Measurements from ENCODE around the gene BBX.

Gene BBX

DNA sequence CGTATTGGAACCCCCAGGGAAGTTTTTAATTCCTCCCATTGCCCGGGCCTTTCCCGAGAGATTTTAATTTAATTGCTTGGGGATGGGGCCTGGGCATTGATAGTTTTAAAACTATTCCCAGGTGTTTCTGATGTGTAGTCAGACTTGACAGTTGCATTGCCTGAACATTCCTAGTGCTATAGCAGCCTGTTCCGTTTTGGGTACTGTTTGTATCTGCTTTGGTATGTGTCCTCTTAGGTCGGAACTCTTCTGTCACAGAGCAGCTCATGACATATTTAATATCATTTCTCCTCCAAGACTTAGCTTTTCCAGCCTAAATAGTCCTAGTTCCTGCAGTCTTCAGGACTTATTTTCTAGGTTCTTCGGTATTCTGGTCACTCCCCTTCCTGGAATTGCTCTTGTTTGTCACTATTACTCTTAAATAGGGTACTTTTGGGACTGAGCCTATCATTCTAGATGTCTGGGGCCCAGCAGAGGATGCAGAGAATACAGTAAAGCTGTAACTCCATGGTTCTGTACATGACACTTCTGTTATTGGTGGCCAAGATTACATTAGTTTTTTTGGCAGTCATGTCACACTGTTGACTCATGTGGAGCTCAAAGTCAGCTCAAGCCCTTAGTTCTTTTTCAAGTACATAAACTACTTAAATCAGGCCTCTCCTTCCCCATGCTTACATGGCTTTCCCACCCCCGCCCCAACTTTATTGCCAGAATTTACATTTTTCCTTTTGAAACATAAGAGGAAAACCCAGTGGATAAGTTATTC lies 81.5 kb downstream of the BBX start:
- no peak for DNase-seq

DNA sequence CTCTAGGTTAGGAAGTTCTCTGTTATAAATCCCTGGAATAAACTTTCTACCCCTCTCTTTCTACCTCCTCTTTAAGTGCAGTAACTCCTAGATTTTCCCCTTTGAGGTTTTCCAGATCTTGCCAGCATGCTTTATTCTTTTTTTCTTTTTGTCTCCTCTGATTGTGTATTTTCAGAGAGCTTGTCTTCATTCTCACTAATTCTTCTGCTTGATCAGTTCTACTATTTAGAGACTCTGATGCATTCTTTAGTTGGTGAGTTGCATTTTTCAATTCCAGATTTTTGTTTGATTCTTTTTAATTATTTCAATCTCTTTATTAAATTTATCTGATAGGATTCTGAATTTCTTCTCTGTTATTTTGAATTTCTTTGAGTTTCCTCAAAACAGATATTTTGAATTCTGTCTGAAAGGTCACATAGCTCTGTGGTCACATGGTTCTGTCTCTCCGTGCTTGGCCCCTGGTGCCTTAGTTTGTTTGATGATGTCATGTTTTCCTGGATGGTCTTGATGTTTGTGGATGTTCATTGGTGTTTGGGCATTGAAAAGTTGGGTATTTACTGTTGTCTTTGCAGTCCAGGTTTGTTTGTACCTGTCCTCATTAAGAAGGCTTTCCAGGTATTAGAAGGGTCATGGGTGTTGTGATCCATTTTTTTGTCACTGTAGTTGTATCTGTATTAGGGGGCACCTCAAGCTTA lies 89.2 kb downstream of the BBX start:
- DNase-seq, result no peak

DNA sequence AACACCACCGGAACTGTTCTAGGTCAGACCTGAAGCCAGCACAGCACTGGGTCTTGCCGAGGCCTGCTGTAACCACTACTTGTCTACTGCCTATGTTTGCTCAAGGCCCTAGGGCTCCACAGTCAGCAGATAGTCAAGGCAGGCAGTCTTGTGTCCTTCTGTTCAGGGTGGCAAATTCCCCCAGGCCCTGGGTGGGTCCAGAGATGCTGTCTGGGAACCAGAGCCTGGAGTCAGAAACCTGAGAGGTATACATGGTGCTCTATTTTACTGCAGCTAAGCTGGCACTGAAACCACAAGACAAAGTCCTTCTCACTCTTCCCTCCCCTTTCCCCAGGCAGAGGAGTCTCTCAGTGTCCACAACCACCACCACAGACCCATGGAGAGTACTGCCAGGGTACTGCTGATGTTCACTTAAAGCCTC lies 89.9 kb downstream of the BBX start:
- no peak for DNase-seq

DNA sequence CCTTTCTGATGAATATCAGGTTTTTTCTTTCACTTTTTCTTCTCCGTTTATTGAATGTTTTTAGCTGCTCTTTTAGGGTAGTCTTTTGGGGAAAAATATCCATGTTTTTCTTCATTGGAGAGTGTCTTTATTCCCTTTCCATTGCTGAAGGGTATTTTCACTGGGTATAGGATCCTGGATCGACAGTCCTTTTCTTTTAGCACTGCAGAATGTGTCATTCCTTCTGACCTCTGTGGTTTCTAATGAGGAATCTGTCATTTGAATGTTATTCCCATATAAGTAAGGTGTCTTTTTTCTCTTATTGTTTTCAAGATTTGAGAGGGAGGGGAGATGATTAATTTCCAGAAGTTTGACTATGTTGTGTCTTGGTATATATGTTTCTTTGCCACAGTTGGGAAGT lies 96.8 kb downstream of the BBX start:
- DNase-seq, result no peak

DNA sequence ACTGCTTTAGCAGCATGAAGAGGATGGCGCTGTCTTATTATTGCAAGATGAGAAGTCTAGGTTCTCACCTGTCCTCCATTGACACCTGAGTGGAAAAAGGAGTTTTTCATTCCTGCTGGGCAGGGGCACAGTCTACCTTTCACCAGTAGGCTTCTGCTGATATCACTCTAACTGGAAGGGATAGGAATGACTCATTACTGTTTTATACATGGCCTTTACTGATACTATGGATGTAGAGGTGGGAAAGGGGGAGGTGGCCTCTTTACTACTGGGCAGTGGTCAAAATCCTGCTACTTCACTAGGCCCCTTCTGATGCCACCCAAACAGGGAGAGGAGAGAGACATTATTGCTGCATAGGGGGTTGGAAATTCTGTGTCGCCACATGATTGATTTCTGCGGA lies 97.8 kb downstream of the BBX start:
- DNase-seq, result no peak

DNA sequence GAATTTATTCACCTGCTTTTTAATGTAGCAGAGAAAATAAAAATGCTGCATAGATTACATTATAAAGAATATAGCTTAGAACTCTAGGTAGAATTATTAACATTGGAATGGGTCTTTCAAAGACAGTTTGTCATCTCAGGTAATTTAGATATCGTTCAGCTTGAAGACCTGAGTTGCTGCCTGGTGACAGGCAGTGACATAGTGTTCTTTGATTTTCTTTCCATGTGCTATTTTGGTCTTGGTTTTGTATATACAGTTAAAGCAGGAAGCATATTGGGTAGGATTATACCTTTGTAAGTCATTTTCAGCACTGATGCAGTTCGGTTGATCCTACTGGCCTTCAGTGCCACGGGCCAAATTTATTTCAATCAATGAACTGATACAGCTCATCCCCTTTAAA lies 98.7 kb downstream of the BBX start:
- no peak for DNase-seq

DNA sequence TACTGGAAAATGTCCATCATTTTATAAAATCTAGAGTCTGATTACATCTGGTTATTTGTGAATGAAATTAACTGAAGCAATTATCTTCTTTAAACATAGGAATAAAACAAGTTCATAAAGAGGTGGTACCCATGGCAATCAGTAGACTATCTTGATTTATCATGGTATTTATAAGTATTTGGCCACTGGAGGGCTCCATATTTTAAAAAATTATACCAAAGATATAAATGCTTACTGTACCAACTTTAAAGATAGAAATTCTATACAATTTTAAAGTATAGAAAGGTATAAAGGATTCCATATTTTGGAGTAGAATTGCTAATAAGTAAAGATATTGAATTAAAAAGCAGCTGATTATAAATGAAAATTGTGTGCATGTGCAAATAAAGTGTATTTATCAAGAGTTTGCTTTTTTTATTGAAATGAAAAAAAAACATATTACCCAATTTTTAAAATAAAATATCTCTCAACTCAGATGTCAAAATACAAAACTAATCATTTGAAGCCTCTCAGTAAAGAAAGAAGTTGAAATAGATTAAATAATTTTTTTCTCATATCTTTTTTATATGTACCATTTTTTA lies 105.3 kb downstream of the BBX start:
- DNase-seq, result no peak

DNA sequence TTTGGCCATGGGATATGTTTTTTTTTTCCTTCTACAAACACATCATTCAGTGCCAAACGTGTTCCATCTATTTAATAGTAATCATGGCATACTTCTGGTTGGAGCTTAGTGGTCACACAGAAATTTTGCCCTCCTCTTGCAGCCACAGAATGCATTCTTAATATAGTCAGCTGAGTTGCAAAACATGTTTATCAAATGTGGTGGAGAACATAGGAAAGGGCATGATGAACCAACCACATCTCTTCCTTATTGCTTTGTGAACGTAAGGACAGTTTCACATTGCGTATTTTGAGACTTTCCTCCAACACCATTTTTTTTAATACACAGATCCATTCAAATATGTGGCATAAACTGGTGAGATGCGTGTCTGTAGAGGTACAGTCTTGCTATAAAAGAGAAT lies 106.8 kb downstream of the BBX start:
- no peak for DNase-seq

DNA sequence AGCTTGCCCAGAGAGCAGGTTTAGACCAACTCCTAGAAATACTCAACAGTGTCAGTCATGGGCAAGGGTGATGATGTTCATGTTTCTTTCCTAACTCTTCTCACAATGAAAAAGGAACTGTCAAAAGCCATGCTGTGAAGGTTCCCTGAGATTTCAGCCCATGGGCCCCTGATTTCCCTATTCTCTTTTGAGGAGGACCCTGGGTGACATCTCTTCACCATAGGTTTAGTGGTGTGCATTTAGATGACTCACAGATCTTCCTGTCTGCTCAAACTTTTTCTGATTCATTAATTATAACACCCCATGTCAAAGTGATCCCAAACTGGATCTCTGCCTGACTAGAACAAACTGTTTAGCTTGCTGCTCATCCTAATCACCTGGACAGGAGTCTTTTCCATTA lies 108.0 kb downstream of the BBX start:
- DNase-seq, result no peak

DNA sequence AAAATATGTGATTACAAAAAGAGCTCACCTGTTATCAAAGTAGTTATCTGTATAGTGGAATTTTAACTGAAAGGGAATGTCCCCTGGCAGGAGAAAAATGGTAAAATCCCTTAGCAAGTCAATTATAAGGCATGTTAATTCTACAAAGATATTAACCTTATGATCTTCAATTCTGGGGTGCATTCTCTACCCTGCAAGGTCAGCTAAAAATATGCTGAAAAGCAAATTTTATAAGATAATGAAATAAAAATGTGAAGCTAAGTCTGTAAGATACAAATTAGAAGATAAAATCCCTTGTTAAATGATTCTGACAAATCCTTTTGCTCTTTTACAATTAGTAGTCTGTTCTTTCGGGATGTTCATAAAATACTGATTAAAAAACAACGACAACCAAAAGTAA lies 109.8 kb downstream of the BBX start:
- DNase-seq, result no peak

DNA sequence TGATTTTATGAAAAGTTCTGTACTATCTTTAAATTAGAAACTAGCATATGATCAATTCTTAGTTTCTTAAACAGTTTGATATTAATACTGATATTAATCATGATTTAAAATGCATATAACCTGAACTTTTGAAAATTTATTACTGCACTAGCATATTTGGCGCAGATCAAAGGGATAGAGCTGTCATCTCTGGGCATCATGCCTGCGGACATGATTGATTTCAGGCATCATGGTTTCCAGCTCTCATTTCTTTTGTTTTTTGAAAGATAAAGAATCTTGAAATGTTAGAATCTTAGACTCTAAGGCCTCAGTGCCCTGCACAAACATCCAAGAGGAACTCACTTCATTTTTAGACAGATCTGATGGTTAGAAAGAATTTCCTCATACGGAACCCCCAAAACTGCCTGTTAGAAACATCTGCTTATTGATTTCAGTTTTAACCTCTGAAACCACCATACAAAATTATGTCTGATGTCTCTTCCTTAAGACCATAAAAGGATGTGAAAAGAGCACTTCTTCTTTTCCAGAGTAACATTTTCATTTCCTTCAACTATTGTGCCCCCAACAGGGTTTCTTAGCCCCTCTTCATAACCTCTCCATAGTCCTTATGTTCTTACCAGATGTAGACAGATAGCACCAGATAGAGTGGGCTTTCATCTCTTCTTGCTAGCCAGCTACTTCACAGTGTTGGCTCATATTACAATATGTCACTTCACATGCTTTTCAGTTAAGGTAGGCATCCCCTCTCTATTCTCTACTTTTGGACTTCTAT lies 110.8 kb downstream of the BBX start:
- DNase-seq, result no peak

DNA sequence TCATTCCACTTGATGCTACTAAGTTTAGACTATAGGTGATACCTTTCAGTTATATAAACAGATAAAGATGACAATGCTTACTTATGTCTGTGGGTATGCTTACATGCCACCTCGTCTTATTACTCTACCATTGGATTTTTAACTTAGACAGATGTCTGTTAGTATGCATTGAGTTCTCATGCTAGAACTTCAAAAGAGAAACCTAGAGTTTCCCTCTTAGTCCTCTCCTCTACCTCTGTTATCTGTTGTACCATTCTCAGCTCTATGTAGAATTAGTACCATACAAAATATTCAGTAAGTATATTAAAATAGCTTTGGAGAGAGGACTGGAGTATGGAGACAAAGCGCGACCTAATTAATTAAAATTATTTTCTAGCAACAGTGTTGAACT lies 111.3 kb downstream of the BBX start:
- no peak for DNase-seq

DNA sequence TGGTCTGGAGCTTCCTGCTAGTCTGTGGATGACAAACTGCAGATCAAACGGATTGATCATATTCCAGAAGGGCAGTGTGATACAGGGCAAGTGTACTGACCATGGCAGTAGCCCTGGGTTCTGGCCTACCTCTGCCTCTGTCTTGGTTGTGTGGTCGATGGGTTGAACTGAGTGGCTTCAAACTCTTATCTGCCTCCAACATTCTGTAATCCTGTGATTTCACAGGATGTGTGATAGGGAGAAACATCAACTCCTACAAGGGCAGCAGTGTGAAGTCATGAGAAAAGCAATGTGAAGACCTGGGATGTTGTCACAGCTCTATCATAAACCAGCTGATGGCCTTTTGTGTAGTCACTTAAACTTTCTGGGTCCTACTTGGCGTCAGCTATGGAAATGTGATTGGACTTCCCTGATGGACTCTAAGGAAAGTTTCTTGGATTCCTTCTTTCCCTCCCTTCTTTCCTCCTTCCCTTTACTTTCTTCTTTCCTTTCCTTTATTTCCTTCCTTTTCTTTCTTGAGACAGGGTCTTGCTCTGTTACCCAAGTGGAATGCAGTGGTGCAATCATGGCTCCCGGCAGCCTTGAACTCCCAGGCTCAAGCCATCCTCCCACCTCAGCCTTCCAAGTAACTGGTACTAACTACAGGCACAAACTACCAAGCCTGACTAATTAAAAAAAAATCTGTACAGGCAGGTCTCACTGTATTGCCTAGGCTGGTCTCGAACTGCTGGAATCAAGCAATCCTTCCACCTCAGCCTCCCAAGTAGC lies 114.8 kb downstream of the BBX start:
- DNase-seq, result no peak

DNA sequence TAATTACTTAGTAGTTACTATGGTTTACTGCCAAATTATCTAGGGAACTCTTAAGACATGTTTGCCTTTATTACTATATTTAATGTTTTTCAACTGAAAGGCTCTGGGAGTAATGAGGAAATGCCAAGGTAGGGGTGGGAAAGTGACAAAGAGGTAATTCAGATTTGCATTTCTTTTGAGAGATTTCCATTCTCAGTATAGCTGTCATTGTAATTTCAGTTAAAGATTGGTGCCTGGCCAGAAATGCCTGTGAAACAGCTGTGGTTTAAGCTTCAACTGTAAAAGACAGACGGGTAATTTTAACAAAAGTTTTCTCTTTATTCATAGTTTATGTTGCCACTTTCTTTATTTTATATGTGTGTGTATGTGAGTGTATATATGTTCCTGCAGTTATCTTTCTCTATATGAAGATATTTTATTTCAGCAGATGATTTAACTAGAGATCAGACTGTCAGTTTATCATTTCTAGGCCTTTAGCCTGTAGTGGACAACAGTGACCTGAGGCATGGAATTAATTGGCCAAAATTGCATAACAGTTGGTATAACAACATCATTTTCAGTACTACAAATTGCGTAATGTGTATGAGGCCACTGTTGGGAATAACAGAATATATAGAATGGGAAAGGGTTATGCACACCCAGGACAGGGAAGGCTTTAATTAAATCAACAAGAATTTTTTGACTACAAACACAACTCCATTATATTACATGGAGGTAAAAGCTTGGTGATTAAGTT lies 119.0 kb downstream of the BBX start:
- no peak for DNase-seq

DNA sequence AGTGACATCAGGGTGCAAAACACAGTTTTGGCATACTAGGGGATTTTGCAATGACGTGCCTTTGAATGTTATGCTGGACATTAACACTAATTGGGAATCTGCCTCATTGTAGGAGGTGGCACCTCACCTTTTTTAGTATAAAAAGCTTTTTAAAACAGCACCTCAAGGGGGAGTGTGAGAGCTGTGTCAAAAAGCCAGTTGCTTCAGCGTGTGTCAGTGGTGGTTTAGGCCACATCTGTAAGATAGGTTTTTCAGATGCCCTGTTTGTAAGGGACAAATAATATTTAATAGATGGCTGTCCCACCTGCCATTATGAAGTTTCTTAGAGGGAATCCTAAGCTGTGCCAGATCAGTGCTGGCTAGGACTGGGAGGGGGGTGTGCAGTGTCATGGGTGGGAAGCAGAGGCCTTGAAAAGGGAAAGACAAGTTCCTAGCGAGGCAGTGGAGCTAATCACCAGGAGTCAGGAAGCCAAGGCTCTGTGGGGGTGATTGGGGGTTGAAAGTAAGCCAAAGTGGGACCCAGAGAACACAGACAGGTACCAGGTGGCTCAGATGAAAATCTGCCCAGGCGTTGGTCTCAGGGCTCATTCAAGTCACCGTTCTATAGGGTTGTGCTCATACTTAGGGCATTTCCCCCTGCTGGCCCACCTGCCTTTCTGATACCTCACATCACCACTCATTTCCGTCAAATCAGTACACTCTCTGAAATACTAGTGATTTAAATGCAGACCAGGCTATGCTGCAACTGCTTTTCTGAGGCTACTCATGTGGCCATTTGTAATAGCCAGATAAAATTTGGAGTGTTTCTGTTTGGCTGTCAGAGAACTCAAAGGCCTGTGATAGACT lies 120.5 kb downstream of the BBX start:
- DNase-seq, result no peak

DNA sequence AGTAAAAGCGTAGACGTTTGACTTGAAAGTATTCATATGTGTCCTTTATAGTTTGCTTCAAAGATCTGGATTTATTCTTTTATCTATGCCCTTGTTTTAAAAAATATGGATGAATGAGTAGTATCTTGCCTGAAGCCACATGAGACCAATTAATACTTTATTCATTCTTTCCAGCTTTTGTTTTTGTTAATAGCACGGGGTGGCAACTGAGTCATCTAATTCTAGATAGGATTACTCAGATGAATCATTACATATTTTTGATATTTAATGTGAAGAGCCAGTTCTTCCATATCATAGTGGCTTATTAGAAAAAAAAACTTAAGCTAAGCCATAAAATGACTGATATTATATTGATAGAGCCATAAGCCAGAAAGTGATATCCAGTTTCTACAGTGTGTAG lies 121.9 kb downstream of the BBX start:
- DNase-seq, result no peak

DNA sequence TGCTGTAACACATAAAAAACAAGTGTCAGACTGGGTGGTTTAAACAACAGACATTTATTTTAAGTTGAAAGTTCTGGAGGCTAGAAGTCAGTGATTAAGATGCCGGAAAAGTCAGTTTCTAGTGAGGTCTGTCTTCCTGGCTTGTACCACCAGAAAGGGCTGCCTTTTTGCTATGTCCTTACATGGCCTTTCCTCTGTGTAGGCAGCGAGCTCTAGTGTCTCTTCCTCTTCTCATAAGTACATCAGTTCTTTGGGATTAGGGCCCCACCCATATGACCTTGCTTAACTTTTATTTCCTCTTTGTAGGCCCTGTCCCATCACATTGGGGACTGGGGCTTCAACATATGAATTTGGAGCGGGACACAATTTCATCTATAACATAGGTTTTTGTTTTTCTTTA lies 128.0 kb downstream of the BBX start:
- no peak for DNase-seq

DNA sequence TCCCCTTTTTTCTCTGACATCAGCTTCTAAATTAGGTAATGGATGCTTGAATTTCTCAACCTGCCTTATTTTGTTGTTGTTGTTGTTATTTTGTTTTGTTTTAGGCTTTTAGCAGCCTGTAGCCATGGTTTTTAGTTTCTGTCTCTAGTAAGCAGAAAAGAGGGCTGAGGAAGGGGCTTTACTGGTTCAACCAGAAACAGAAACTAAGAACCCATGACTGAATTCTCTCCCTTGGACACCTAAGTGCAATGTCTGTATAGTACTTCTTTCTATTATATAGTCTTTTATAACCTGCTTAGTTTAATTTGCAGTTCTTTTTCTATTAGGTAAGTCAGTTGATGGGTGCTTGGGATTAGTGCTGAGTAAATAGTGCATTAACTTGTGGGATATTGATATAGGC lies 129.0 kb downstream of the BBX start:
- DNase-seq, result no peak

DNA sequence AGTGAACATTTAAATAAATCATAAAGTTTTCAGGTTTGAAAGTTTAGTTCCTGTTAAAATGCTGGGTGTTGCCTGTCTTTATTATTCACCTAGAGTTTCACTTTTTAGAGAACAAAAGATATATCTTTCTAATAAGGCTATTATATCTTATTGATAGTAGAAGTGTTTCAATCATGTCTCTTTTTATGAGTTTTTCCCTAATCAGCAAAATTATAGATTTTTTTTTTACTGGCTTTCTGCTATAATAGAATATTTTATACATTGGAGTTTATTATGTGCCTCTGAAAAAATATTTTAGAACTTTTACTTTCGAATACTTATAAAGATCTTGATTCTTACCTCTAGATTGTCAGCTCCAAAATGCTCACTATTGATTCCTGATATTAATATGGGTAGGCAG lies 131.5 kb downstream of the BBX start:
- no peak for DNase-seq

DNA sequence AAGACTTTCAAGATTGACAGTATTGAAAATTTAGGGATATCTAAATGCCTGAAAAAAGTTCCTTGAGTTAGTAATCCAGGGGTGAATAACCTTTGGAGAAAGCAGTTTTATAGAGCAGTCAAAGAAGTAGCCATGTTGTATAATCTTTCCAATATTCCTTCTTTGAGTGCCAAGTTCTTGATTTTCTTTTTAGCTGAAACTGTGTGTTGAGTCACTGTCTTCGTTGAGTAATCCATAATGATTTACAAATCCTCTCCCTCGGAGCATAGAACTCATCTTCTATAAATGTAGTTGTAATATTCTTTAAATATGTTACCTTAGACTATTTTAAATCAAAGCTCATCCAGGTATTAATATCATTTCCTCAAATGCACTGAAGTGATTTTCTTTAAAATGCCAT lies 135.2 kb downstream of the BBX start:
- DNase-seq, result no peak

DNA sequence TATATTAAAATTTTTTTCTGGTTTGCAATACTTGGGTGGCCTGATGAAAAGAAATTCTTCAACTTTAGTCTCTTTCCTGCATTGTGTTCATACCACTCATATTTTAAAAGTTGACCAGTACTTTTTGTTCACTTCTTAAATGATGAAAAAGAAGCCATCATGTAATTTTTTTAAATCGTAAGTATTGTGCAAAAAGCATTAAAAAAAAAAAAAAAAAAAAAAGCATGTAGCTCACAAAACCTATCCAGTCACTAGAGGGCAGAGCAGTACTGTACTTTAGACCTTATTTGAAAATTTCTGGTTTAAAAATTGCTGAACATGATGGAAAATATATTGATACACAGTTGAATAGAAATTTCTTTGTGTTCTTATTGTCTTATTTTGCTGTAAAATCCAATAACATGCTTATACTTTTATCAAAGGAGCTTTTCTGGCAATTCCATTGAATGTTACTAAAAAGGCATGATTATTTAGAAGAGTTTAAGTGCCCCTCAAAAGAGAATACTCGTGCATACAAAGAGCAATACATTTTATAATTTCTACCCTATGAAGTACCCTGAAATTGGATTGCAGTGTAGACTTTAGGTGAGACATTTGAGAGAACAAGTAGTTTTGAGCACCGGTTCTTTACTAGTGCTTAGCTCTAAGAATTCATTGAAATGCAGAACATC lies 137.7 kb downstream of the BBX start:
- peak; percentile 38 for DNase-seq

All from CD4-positive, alpha-beta T cell treated with Interleukin-21 for 1 hour (primary cell).